IMR-90 (cell line): ENCODE data around the gene MTUS2. TPM values are rescaled to one million over a fixed set of nuclear protein-coding genes. Genes with fewer than 3 reads are reported as not detected.

Source experiments
- ATAC-seq: fragments of 200-7000 bp; cut with Tn5 transposase; 2 replicates; pipeline ENCODE4 v1.9.1; 2020; ENCODE audit warnings: low read depth, mild to moderate bottlenecking, moderate library complexity
- BruUV-seq: library from RNA; stranded (reverse); fragments of 400-500 nt; replicated peaks from 2 replicates; lab custom pipeline; 2021; lab: Mats Ljungman, UMichigan
- CTCF ChIA-PET: fragments of 300-600 bp; formaldehyde crosslinking; extraction: SDS; loops from one replicate; lab custom pipeline; 2021; ENCODE audit warnings: antibody characterized with exemption; lab: Yijun Ruan, JAX
- POLR2A ChIA-PET: fragments of 300-600 bp; sonication (Branson Sonifier 250); formaldehyde crosslinking; loops from one replicate; lab custom pipeline; 2022; ENCODE audit warnings: antibody characterized with exemption; ENCODE audit not compliant: unreplicated experiment; lab: Charles Lee
- DNase-seq: peaks from one replicate; pipeline ENCODE4 v3.0.0; 2013
- H2AFZ ChIP-seq: replicated peaks from 2 replicates; pipeline ENCODE3; 2013; ENCODE audit warnings: low read length, mild to moderate bottlenecking; ENCODE audit not compliant: poor library complexity
- H2AK5ac ChIP-seq: 2 replicates; pipeline ENCODE4 v1.6.1; 2013; ENCODE audit warnings: low read depth, low read length, inconsistent platforms
- H2AK9ac ChIP-seq: replicated peaks from 2 replicates; pipeline ENCODE3; 2013; ENCODE audit warnings: mild to moderate bottlenecking, low read depth, low read length, moderate library complexity; ENCODE audit not compliant: poor library complexity
- H2BK120ac ChIP-seq: 2 replicates; pipeline ENCODE4 v1.6.1; 2013; ENCODE audit warnings: low read depth, low read length, inconsistent platforms
- H2BK15ac ChIP-seq: 3 replicates; pipeline ENCODE4 v1.6.1; 2013; ENCODE audit warnings: low read depth, low read length, inconsistent platforms
- H2BK20ac ChIP-seq: 2 replicates; pipeline ENCODE4 v1.6.1; 2013; ENCODE audit warnings: low read depth, mild to moderate bottlenecking, inconsistent platforms, low read length, moderate library complexity
- H2BK5ac ChIP-seq: 2 replicates; pipeline ENCODE4 v1.6.1; 2013; ENCODE audit warnings: mild to moderate bottlenecking, low read depth, low read length, inconsistent platforms; ENCODE audit not compliant: poor library complexity, severe bottlenecking
- H3K14ac ChIP-seq: replicated peaks from 2 replicates; pipeline ENCODE4 v1.6.1; 2013; ENCODE audit warnings: low read depth, low read length, inconsistent platforms
- H3K18ac ChIP-seq: 2 replicates; pipeline ENCODE4 v1.6.1; 2013; ENCODE audit warnings: low read depth, low read length, control low read depth
- H3K23ac ChIP-seq: 2 replicates; pipeline ENCODE4 v1.6.1; 2013; ENCODE audit warnings: low read depth, low read length, inconsistent platforms
- H3K27ac ChIP-seq: 2 replicates; pipeline ENCODE4 v1.5.1; 2013; ENCODE audit warnings: mild to moderate bottlenecking, control low read depth, low read length; ENCODE audit not compliant: insufficient read depth
- H3K27me3 ChIP-seq: 2 replicates; pipeline ENCODE4 v1.6.1; 2013; ENCODE audit warnings: low read length; ENCODE audit not compliant: control insufficient read depth, insufficient read depth
- H3K36me3 ChIP-seq: 2 replicates; pipeline ENCODE4 v1.6.1; 2013; ENCODE audit warnings: low read length, mixed read lengths; ENCODE audit not compliant: control insufficient read depth, insufficient read depth
- H3K4ac ChIP-seq: 2 replicates; pipeline ENCODE4 v1.6.1; 2013; ENCODE audit warnings: low read depth, low read length, inconsistent platforms
- H3K4me1 ChIP-seq: 2 replicates; pipeline ENCODE4 v1.6.1; 2013; ENCODE audit warnings: low read length, mixed read lengths; ENCODE audit not compliant: control insufficient read depth, insufficient read depth
- H3K4me2 ChIP-seq: 2 replicates; pipeline ENCODE4 v1.6.1; 2013; ENCODE audit warnings: low read depth, mild to moderate bottlenecking, control low read depth, low read length, moderate library complexity
- H3K4me3 ChIP-seq: 2 replicates; pipeline ENCODE4 v1.5.1; 2013; ENCODE audit warnings: low read depth, mild to moderate bottlenecking, control low read depth, low read length, moderate library complexity; ENCODE audit not compliant: insufficient read depth
- H3K56ac ChIP-seq: 2 replicates; pipeline ENCODE4 v1.6.1; 2013; ENCODE audit warnings: low read length, inconsistent platforms; ENCODE audit not compliant: insufficient read depth; ENCODE audit errors: extremely low read depth
- H3K79me1 ChIP-seq, 2 experiments: 2 replicates each; pipeline ENCODE4 v1.6.1; 2013; ENCODE audit warnings: low read length in 2 of 2, inconsistent platforms in 1 of 2, low read depth in 1 of 2
- H3K9ac ChIP-seq: 2 replicates; pipeline ENCODE4 v1.6.1; 2013; ENCODE audit warnings: low read depth, low read length, control low read depth
- H3K9me1 ChIP-seq: 2 replicates; pipeline ENCODE4 v1.6.1; 2013; ENCODE audit warnings: low read length, inconsistent platforms; ENCODE audit not compliant: insufficient read depth
- H3K9me3 ChIP-seq: 2 replicates; pipeline ENCODE4 v1.6.1; 2013; ENCODE audit warnings: low read length; ENCODE audit not compliant: control insufficient read depth, insufficient read depth
- H4K20me1 ChIP-seq: 2 replicates; pipeline ENCODE4 v1.6.1; 2013; ENCODE audit warnings: low read length, inconsistent platforms; ENCODE audit not compliant: insufficient read depth
- H4K5ac ChIP-seq: 2 replicates; pipeline ENCODE4 v1.6.1; 2013; ENCODE audit warnings: mild to moderate bottlenecking, low read depth, low read length, control low read depth
- H4K8ac ChIP-seq, 2 experiments: 2 replicates each; pipeline ENCODE4 v1.6.1; 2013; ENCODE audit warnings: low read depth in 2 of 2, low read length in 2 of 2, control low read depth in 1 of 2, inconsistent platforms in 1 of 2
- H4K91ac ChIP-seq: 2 replicates; pipeline ENCODE4 v1.6.1; 2013; ENCODE audit warnings: low read depth, low read length, inconsistent platforms; ENCODE audit not compliant: insufficient read depth
- CTCF ChIP-seq: conservative IDR thresholded peaks from 2 replicates; pipeline ENCODE4 v1.5.1; 2012; ENCODE audit warnings: mild to moderate bottlenecking, low read depth, low read length, improper control_type of control experiment
- WGBS, 2 experiments: methylation state at CpG; one replicate each; pipeline versions ENCODE4 v1.1.5 to v1.1.7; 2013; ENCODE audit warnings: missing lambda C conversion rate in 2 of 2; ENCODE audit not compliant: insufficient read length in 1 of 2; ENCODE audit errors: extremely low coverage in 2 of 2; 5-methylcytosine and 5-hydroxymethylcytosine counted together
- dilution Hi-C: fragments of 300-500 bp; cut with HindIII; formaldehyde crosslinking; loops from one replicate; pipeline ENCODE4 v1.14.3; 2018; ENCODE audit warnings: low sequenced_read_pairs; ENCODE audit not compliant: unreplicated experiment
- in situ Hi-C: fragments of 300-500 bp; cut with MboI; formaldehyde crosslinking; loops from 3 replicates; pipeline ENCODE4 v1.14.3; 2019; ENCODE audit warnings: low sequenced_read_pairs, inconsistent platforms, mixed read lengths
- intact Hi-C: fragments of 100-400 bp; cut with micrococcal nuclease; formaldehyde crosslinking; loops from 2 replicates; pipeline ENCODE4 v1.10.0; 2022
- polyA plus RNA-seq, 3 experiments: library from polyadenylated mRNA; depleted of rRNA; stranded (reverse); fragments of >200 nt; gene quantifications; 2 replicates each; pipeline ENCODE4 v1.2.3, GENCODE V29; 2012; ENCODE audit warnings: low replicate concordance in 1 of 3
- total RNA-seq: library from RNA; depleted of rRNA; stranded (reverse); fragments of >200 nt; gene quantifications from 2 replicates; pipeline ENCODE4 v1.2.3, GENCODE V29; 2012

Gene MTUS2
- total and polyA plus RNA-seq, 2 of the 4 experiments (the other 2 are of a cell fraction): under 0.01 to 0.02 TPM

- ATAC-seq (no peak), DNase-seq (no peak)
- dilution Hi-C loops (no loop called here), in situ Hi-C loops (no loop called here), intact Hi-C loops (no loop called here)
- Histone ChIP-seq H3K36me3 (peaks cover 50% of the 10 kb centered on the region), H3K23ac (no peak overlapping the region), H2AK9ac (no peak overlapping the region), H3K4me2 (no peak overlapping the region), H2BK120ac (no peak overlapping the region), H2AK5ac (no peak overlapping the region), H3K4me1 (no peaks in the 10 kb centered on the region), H3K56ac (no peak overlapping the region), H3K79me1 (peaks cover 9 to 51% of the 10 kb centered on the region in 2 experiments; a peak in 3 of 4 replicates), H2AFZ (no peak overlapping the region), H3K27ac (no peak overlapping the region), H4K20me1 (no peaks in the 10 kb centered on the region), H3K4ac (no peak overlapping the region), H3K9me1 (peaks cover 7% of the 10 kb centered on the region; the same call in 1 of the 2 replicates), H3K4me3 (no peak overlapping the region), H2BK20ac (no peak overlapping the region), H3K9me3 (no peaks in the 10 kb centered on the region), H2BK15ac (no peak overlapping the region), H3K27me3 (no peaks in the 10 kb centered on the region), H2BK5ac (no peak overlapping the region), H3K18ac (no peak overlapping the region), H3K9ac (no peak overlapping the region), H4K5ac (no peak overlapping the region), H3K14ac (no peak overlapping the region), H4K8ac (no peak overlapping the region), H4K91ac (no peak overlapping the region)
- TF ChIP-seq CTCF: no peak
- POLR2A ChIA-PET: no interaction called here
- WGBS, 2 experiments: 100% methylated on average over 2 of the region's 8 CpGs; no CpG with 5 or more reads in 1 of the 2 experiments
- BruUV-seq: no TSS peak
- CTCF ChIA-PET: no interaction called here
These were observed 707.4 kb downstream of the MTUS2 start for GRCh38 chr13:29527511-29527910.
